GM23338 (cell line): ENCODE results near the gene JAGN1. TPM values are rescaled to one million over a fixed set of nuclear protein-coding genes. Genes with fewer than 3 reads are reported as not detected.

Experiments
- ATAC-seq: fragments of 200-7000 bp; cut with Tn5 transposase; 3 replicates; pipeline ENCODE4 v1.9.1; 2020
- DNase-seq: peaks from one replicate; pipeline ENCODE4 v3.0.0-alpha.2; 2015; ENCODE audit warnings: low spot score
- H2AFZ ChIP-seq: fragments of 200-600 bp; sonication (generic); 2 replicates; pipeline ENCODE4 v1.8.0; 2016; ENCODE audit warnings: antibody characterized with exemption, mild to moderate bottlenecking, moderate library complexity
- H3F3A ChIP-seq: fragments of 200-600 bp; sonication (generic); replicated peaks from 2 replicates; pipeline ENCODE4 v1.8.0; 2017; ENCODE audit warnings: antibody characterized with exemption, mixed run types, low read depth
- H3K27ac ChIP-seq: fragments of 200-600 bp; sonication (generic); 2 replicates; pipeline ENCODE4 v1.6.1; 2016; ENCODE audit warnings: low read depth
- H3K27me3 ChIP-seq: fragments of 200-600 bp; sonication (generic); 2 replicates; pipeline ENCODE4 v1.8.0; 2016; ENCODE audit warnings: mild to moderate bottlenecking, mixed run types, moderate library complexity; ENCODE audit not compliant: insufficient read depth
- H3K36me3 ChIP-seq: fragments of 200-600 bp; sonication (generic); 2 replicates; pipeline ENCODE4 v1.8.0; 2016; ENCODE audit warnings: mild to moderate bottlenecking; ENCODE audit not compliant: insufficient read depth
- H3K4me1 ChIP-seq: fragments of 200-600 bp; sonication (generic); 2 replicates; pipeline ENCODE4 v1.8.0; 2016; ENCODE audit warnings: mild to moderate bottlenecking, moderate library complexity; ENCODE audit not compliant: insufficient read depth
- H3K4me2 ChIP-seq: fragments of 200-600 bp; sonication (generic); 2 replicates; pipeline ENCODE4 v1.7.1; 2017; ENCODE audit warnings: mixed run types
- H3K4me3 ChIP-seq: fragments of 200-600 bp; sonication (generic); 2 replicates; pipeline ENCODE4 v1.6.1; 2016; ENCODE audit warnings: mixed run types
- H3K79me2 ChIP-seq: fragments of 200-600 bp; sonication (generic); replicated peaks from 2 replicates; pipeline ENCODE4 v1.8.0; 2017; ENCODE audit warnings: mild to moderate bottlenecking; ENCODE audit not compliant: insufficient read depth
- H3K9me2 ChIP-seq: fragments of 200-600 bp; sonication (generic); 2 replicates; pipeline ENCODE4 v1.8.0; 2017; ENCODE audit not compliant: insufficient read depth
- H4K20me1 ChIP-seq: fragments of 200-600 bp; sonication (generic); replicated peaks from 2 replicates; pipeline ENCODE4 v1.8.0; 2017; ENCODE audit warnings: mild to moderate bottlenecking; ENCODE audit not compliant: insufficient read depth
- H3K27ac Mint-ChIP-seq: 2 replicates; pipeline ENCODE4 v1.8.0; 2020; ENCODE audit warnings: inconsistent platforms, mild to moderate bottlenecking, moderate library complexity, mixed read lengths
- H3K27me3 Mint-ChIP-seq: 3 replicates; pipeline ENCODE4 v1.8.0; 2022; ENCODE audit warnings: low read depth, mild to moderate bottlenecking, moderate library complexity, mixed read lengths, inconsistent platforms; ENCODE audit not compliant: insufficient read depth, poor library complexity
- H3K36me3 Mint-ChIP-seq: 3 replicates; pipeline ENCODE4 v1.8.0; 2021; ENCODE audit warnings: low read depth, mild to moderate bottlenecking, inconsistent platforms, moderate library complexity, mixed read lengths
- H3K4me1 Mint-ChIP-seq: 3 replicates; pipeline ENCODE4 v1.8.0; 2020; ENCODE audit warnings: mild to moderate bottlenecking, inconsistent platforms, mixed read lengths
- H3K4me3 Mint-ChIP-seq: 3 replicates; pipeline ENCODE4 v1.8.0; 2021; ENCODE audit warnings: moderate library complexity, mild to moderate bottlenecking, inconsistent platforms, mixed read lengths
- H3K9me3 Mint-ChIP-seq: 3 replicates; pipeline ENCODE4 v1.8.0; 2020; ENCODE audit warnings: moderate library complexity, mild to moderate bottlenecking, inconsistent platforms, mixed read lengths
- CREB1 ChIP-seq: fragments of 250-450 bp; sonication (Bioruptor Pico); IDR thresholded peaks from 2 replicates; pipeline ENCODE4 v1.5.0; 2020; ENCODE audit warnings: low read depth, mild to moderate bottlenecking, moderate library complexity
- CTCF ChIP-seq, 2 experiments: fragments of 200-600 bp in 1 of 2; sonication (generic) in 1 of 2; conservative IDR thresholded peaks; 2 replicates each; pipeline versions ENCODE4 v1.5.1 to v1.6.1; 2016 to 2017; ENCODE audit warnings: antibody characterized with exemption in 2 of 2, low read depth in 2 of 2, mild to moderate bottlenecking in 2 of 2, moderate library complexity in 1 of 2
- ETS1 ChIP-seq: IDR thresholded peaks from 2 replicates; pipeline ENCODE4 v1.6.1; 2016; ENCODE audit warnings: antibody characterized with exemption
- EZH2phosphoT487 ChIP-seq: fragments of 200-600 bp; sonication (generic); IDR thresholded peaks from one replicate; pipeline ENCODE4 v1.8.1; 2018; ENCODE audit warnings: antibody characterized with exemption; ENCODE audit not compliant: unreplicated experiment
- JUNB ChIP-seq: IDR thresholded peaks from one replicate; pipeline ENCODE4 v1.6.1; 2016; ENCODE audit warnings: antibody characterized with exemption; ENCODE audit not compliant: unreplicated experiment
- NANOG ChIP-seq: IDR thresholded peaks from 2 replicates; pipeline ENCODE4 v1.6.1; 2016; ENCODE audit warnings: antibody characterized with exemption, borderline replicate concordance
- POLR2AphosphoS5 ChIP-seq: IDR thresholded peaks from 2 replicates; pipeline ENCODE4 v1.6.1; 2016; ENCODE audit warnings: antibody characterized with exemption, low read depth
- REST ChIP-seq: IDR thresholded peaks from one replicate; pipeline ENCODE4 v1.6.1; 2018; ENCODE audit warnings: antibody characterized with exemption; ENCODE audit not compliant: unreplicated experiment
- STAT1 ChIP-seq: IDR thresholded peaks from one replicate; pipeline ENCODE4 v1.6.1; 2016; ENCODE audit warnings: antibody characterized with exemption; ENCODE audit not compliant: unreplicated experiment
- ZNF114 ChIP-seq: fragments of 250-450 bp; sonication (Bioruptor Pico); IDR thresholded peaks from 2 replicates; pipeline ENCODE4 v1.5.0; 2020; ENCODE audit warnings: mild to moderate bottlenecking, moderate library complexity
- ZNF331 ChIP-seq: fragments of 250-450 bp; sonication (Bioruptor Pico); IDR thresholded peaks from 2 replicates; pipeline ENCODE4 v1.5.0; 2020; ENCODE audit warnings: low read depth, mild to moderate bottlenecking, moderate library complexity
- polyA plus RNA-seq: library from polyadenylated mRNA; unstranded; fragments of >200 nt; fragmentation: Nextera tagmentation; extraction: Ambion mirVana; gene quantifications from 2 replicates; pipeline ENCODE4 v1.2.1, GENCODE V29; 2016
- total RNA-seq: library from RNA; depleted of rRNA; stranded (reverse); fragments of >200 nt; shearing (Covaris generic); gene quantifications from 2 replicates; pipeline ENCODE4 v1.2.3, GENCODE V29; 2014

JAGN1 gene
- total and polyA plus RNA-seq, 2 experiments from 2014 or later, result 22.5 to 32.0 TPM

- TF ChIP-seq ETS1, result no peak
- TF ChIP-seq JUNB, result no peak
- TF ChIP-seq POLR2AphosphoS5, result no peak
- TF ChIP-seq STAT1, result no peak
- no peak for TF ChIP-seq CREB1 (CRISPR knock-in tag)
- no peak for TF ChIP-seq NANOG
- TF ChIP-seq ZNF331, result no peak
- no peak for TF ChIP-seq REST
- TF ChIP-seq EZH2phosphoT487, result no peak
- TF ChIP-seq CTCF (conservative IDR thresholded peaks at IDR 0.05; ENCODE audit: low read depth in 2 of 2), result no peak
Observed at GRCh38 chr3:9898467-9899241, 8.2 kb downstream of the JAGN1 start (continued).

- H3K4me3 ChIP-seq, result no peak overlapping the region
- H3K9me2 ChIP-seq, result no peaks in the 10 kb centered on the region
- ATAC-seq, result no peak
- H4K20me1 ChIP-seq, result no peaks in the 10 kb centered on the region
- DNase-seq, result no peak
- no peak overlapping the region for H3K4me2 ChIP-seq
- Mint-ChIP-seq H3K4me3 (no peak overlapping the region), H3K9me3 (no peaks in the 10 kb centered on the region), H3K27ac (no peak overlapping the region), H3K4me1 (peaks cover 20% of the 10 kb centered on the region), H3K36me3 (peaks cover 4% of the 10 kb centered on the region; the same call in 2 of the 3 replicates), H3K27me3 (peaks cover 7% of the 10 kb centered on the region)
- H3K36me3 ChIP-seq, result no peaks in the 10 kb centered on the region
- H3K4me1 ChIP-seq, result peaks cover 17% of the 10 kb centered on the region
- no peaks in the 10 kb centered on the region for H3K27me3 ChIP-seq
- no peak overlapping the region for H2AFZ ChIP-seq
- no peak overlapping the region for H3K27ac ChIP-seq
- no peaks in the 10 kb centered on the region for H3K79me2 ChIP-seq
- H3F3A ChIP-seq, result no peaks in the 10 kb centered on the region
- TF ChIP-seq CREB1 (CRISPR knock-in tag) (no peak), ZNF114 (CRISPR knock-in tag) (no peak), NANOG (no peak), CTCF (conservative IDR thresholded peaks at IDR 0.05; ENCODE audit: low read depth in 2 of 2) (no peak), STAT1 (no peak)
Observed at GRCh38 chr3:9899289-9899791, 8.9 kb downstream of the JAGN1 start.
